Stomach smooth muscle (tissue), 2 donors: Measurements from ENCODE around the gene KCNH5.

Source experiments
- H3K27ac ChIP-seq: one replicate; pipeline ENCODE4 v1.7.0; 2013; ENCODE audit warnings: mild to moderate bottlenecking, low read length, inconsistent platforms
- H3K27me3 ChIP-seq, 2 donors: one replicate each; pipeline ENCODE4 v1.7.0; 2013; ENCODE audit warnings: low read length in 2 of 2; ENCODE audit not compliant: insufficient read depth in 2 of 2, control insufficient read depth in 1 of 2
- H3K36me3 ChIP-seq, 2 donors: one replicate each; pipeline ENCODE4 v1.7.0; 2013; ENCODE audit warnings: low read length in 2 of 2; ENCODE audit not compliant: control insufficient read depth in 2 of 2, insufficient read depth in 2 of 2
- H3K4me1 ChIP-seq: one replicate; pipeline ENCODE4 v1.7.0; 2013; ENCODE audit warnings: low read length; ENCODE audit not compliant: control insufficient read depth, insufficient read depth
- H3K4me3 ChIP-seq, 2 donors: one replicate each; pipeline ENCODE4 v1.7.0; 2013; ENCODE audit warnings: low read length in 2 of 2
- H3K9ac ChIP-seq, 2 donors: one replicate each; pipeline ENCODE4 v1.7.0; 2013; ENCODE audit warnings: low read length in 2 of 2, mild to moderate bottlenecking in 1 of 2
- H3K9me3 ChIP-seq, 2 donors: one replicate each; pipeline ENCODE4 v1.7.0; 2013; ENCODE audit warnings: low read length in 2 of 2; ENCODE audit not compliant: control insufficient read depth in 2 of 2
- donor health status: healthy.
- donor health status: Pancreatic carcinoma.

Gene KCNH5

GRCh38 chr14:62710811-62711210 is 334.4 kb downstream of the KCNH5 start:
- Histone ChIP-seq H3K9ac (no peak overlapping the region), H3K9me3 (no peaks in the 10 kb centered on the region)

GRCh38 chr14:62709773-62710172 is 335.5 kb downstream of the KCNH5 start:
- Histone ChIP-seq H3K4me3 (no peak overlapping the region), H3K27ac (no peak overlapping the region), H3K4me1 (no peaks in the 10 kb centered on the region), H3K9ac (no peak overlapping the region), H3K9me3 (no peaks in the 10 kb centered on the region), H3K27me3 (no peaks in the 10 kb centered on the region), H3K36me3 (no peaks in the 10 kb centered on the region)

More at GRCh38 chr14:62710811-62711210, 334.4 kb downstream of the KCNH5 start:
- Histone ChIP-seq H3K4me3 (no peak overlapping the region), H3K27me3 (no peaks in the 10 kb centered on the region), H3K27ac (no peak overlapping the region), H3K36me3 (no peaks in the 10 kb centered on the region), H3K4me1 (no peaks in the 10 kb centered on the region)

GRCh38 chr14:62706217-62706616 is 339.0 kb downstream of the KCNH5 start:
- Histone ChIP-seq H3K4me1 (no peaks in the 10 kb centered on the region), H3K36me3 (no peaks in the 10 kb centered on the region), H3K27ac (no peak overlapping the region)

GRCh38 chr14:62697461-62697860 is 347.8 kb downstream of the KCNH5 start:
- Histone ChIP-seq H3K36me3 (no peaks in the 10 kb centered on the region), H3K4me1 (no peaks in the 10 kb centered on the region), H3K4me3 (no peak overlapping the region), H3K27me3 (no peaks in the 10 kb centered on the region), H3K27ac (no peak overlapping the region), H3K9me3 (no peaks in the 10 kb centered on the region), H3K9ac (no peak overlapping the region)

More at GRCh38 chr14:62706217-62706616, 339.0 kb downstream of the KCNH5 start:
- no peak overlapping the region for H3K9ac ChIP-seq
- H3K9me3 ChIP-seq = no peaks in the 10 kb centered on the region
- H3K4me3 ChIP-seq = no peak overlapping the region
- H3K27me3 ChIP-seq = no peaks in the 10 kb centered on the region

GRCh38 chr14:62696929-62697328 is 348.3 kb downstream of the KCNH5 start:
- no peaks in the 10 kb centered on the region for H3K9me3 ChIP-seq
- no peaks in the 10 kb centered on the region for H3K4me1 ChIP-seq
- H3K9ac ChIP-seq = no peak overlapping the region
- no peak overlapping the region for H3K4me3 ChIP-seq
- H3K36me3 ChIP-seq = no peaks in the 10 kb centered on the region
- H3K27me3 ChIP-seq = no peaks in the 10 kb centered on the region
- no peak overlapping the region for H3K27ac ChIP-seq

- Histone ChIP-seq H3K36me3 (no peaks in the 10 kb centered on the region), H3K9ac (no peak overlapping the region), H3K27me3 (no peaks in the 10 kb centered on the region), H3K4me3 (no peak overlapping the region), H3K27ac (no peak overlapping the region), H3K9me3 (no peaks in the 10 kb centered on the region), H3K4me1 (no peaks in the 10 kb centered on the region)
These were observed 348.8 kb downstream of the KCNH5 start for GRCh38 chr14:62696331-62696924.

- no peaks in the 10 kb centered on the region for H3K9me3 ChIP-seq
- H3K27ac ChIP-seq = no peak overlapping the region
- no peak overlapping the region for H3K9ac ChIP-seq
- H3K36me3 ChIP-seq = no peaks in the 10 kb centered on the region
- no peaks in the 10 kb centered on the region for H3K4me1 ChIP-seq
- no peaks in the 10 kb centered on the region for H3K27me3 ChIP-seq
- H3K4me3 ChIP-seq = no peak overlapping the region
These were observed 351.2 kb downstream of the KCNH5 start for GRCh38 chr14:62694075-62694474.

GRCh38 chr14:62692490-62693106 is 352.7 kb downstream of the KCNH5 start:
- Histone ChIP-seq H3K4me1 (no peaks in the 10 kb centered on the region), H3K27ac (no peak overlapping the region), H3K9me3 (no peaks in the 10 kb centered on the region)

GRCh38 chr14:62691647-62692489 is 353.4 kb downstream of the KCNH5 start:
- H3K4me3 ChIP-seq = no peak overlapping the region
- H3K9ac ChIP-seq = no peak overlapping the region
- H3K9me3 ChIP-seq = no peaks in the 10 kb centered on the region
- H3K4me1 ChIP-seq = no peaks in the 10 kb centered on the region
- H3K27me3 ChIP-seq = no peaks in the 10 kb centered on the region
- no peaks in the 10 kb centered on the region for H3K36me3 ChIP-seq
- H3K27ac ChIP-seq = no peak overlapping the region

More at GRCh38 chr14:62692490-62693106, 352.7 kb downstream of the KCNH5 start:
- H3K36me3 ChIP-seq = no peaks in the 10 kb centered on the region
- no peaks in the 10 kb centered on the region for H3K27me3 ChIP-seq
- H3K4me3 ChIP-seq = no peak overlapping the region
- H3K9ac ChIP-seq = no peak overlapping the region

GRCh38 chr14:62689733-62690132 is 355.5 kb downstream of the KCNH5 start:
- no peaks in the 10 kb centered on the region for H3K4me1 ChIP-seq
- no peaks in the 10 kb centered on the region for H3K9me3 ChIP-seq
- H3K27me3 ChIP-seq = no peaks in the 10 kb centered on the region
- H3K4me3 ChIP-seq = no peak overlapping the region
- H3K36me3 ChIP-seq = no peaks in the 10 kb centered on the region
- no peak overlapping the region for H3K9ac ChIP-seq
- no peak overlapping the region for H3K27ac ChIP-seq
